Lower leg skin (tissue), 3 donors: Measurements from ENCODE around the gene CACNA1D.

Experiments
- POLR2A ChIP-seq, 2 donors: fragments of 450-650 bp; IDR thresholded peaks; one replicate each; pipeline ENCODE4 v1.6.1; 2016 to 2017; ENCODE audit warnings: antibody characterized with exemption in 2 of 2, mild to moderate bottlenecking in 1 of 2, moderate library complexity in 1 of 2
- TF ChIP-seq, protein P1 (sequence below), 3 donors: fragments of 450-650 bp; IDR thresholded peaks; one replicate each; pipeline ENCODE4 v1.5.1; 2016; ENCODE audit warnings: antibody characterized with exemption in 3 of 3, mild to moderate bottlenecking in 3 of 3, moderate library complexity in 2 of 3

DNA sequence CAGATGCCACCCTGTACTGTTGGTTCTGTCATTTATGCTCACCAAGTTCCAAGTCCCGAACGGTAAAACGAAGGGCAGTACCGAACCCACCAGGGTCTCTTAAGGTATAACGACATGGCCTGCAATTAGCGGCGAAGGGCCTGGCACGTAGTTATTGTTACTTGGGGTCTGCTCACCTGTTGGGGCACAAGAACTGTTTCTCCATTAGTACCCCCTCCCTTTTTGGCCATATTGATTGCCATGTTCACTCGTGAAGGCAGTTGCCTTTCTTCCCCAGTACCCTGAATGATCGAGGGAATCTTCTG, 352.4 kb downstream of the CACNA1D start:
- TF ChIP-seq, protein P1, sequence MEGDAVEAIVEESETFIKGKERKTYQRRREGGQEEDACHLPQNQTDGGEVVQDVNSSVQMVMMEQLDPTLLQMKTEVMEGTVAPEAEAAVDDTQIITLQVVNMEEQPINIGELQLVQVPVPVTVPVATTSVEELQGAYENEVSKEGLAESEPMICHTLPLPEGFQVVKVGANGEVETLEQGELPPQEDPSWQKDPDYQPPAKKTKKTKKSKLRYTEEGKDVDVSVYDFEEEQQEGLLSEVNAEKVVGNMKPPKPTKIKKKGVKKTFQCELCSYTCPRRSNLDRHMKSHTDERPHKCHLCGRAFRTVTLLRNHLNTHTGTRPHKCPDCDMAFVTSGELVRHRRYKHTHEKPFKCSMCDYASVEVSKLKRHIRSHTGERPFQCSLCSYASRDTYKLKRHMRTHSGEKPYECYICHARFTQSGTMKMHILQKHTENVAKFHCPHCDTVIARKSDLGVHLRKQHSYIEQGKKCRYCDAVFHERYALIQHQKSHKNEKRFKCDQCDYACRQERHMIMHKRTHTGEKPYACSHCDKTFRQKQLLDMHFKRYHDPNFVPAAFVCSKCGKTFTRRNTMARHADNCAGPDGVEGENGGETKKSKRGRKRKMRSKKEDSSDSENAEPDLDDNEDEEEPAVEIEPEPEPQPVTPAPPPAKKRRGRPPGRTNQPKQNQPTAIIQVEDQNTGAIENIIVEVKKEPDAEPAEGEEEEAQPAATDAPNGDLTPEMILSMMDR (IDR thresholded peaks at IDR 0.05) = no peak
- no peak for TF ChIP-seq POLR2A (IDR thresholded peaks at IDR 0.05)
